Inflammatory macrophage (primary cell): ENCODE results near the gene ASF1B.

ENCODE experiments used
- DNase-seq, 2 donors: peaks; one replicate each; pipeline ENCODE4 v3.0.0-alpha.2; 2020 to 2022

The ASF1B gene

GRCh38 chr19:14081797-14082674 lies 54.4 kb downstream of the ASF1B start:
- peak in 1 of 2 donors; percentile 77 for DNase-seq

- DNase-seq, result peak; percentile 100
Observed at GRCh38 chr19:14080887-14081796, 55.2 kb downstream of the ASF1B start.

GRCh38 chr19:14078411-14078810 lies 58.0 kb downstream of the ASF1B start:
- peak; percentile 93 to 95 for DNase-seq

GRCh38 chr19:14073925-14074838 lies 62.2 kb downstream of the ASF1B start:
- no peak for DNase-seq

- peak; percentile 62 to 84 for DNase-seq
Observed at GRCh38 chr19:14073261-14073924, 63.0 kb downstream of the ASF1B start.

- peak in 1 of 2 donors; percentile 32 for DNase-seq
Observed at GRCh38 chr19:14072535-14073260, 63.7 kb downstream of the ASF1B start, which contains the start of gene MISP3. Gene MISP3 (plus strand): TSS chr19:14072786. CDS start chr19:14073310, 524 bp downstream.

GRCh38 chr19:14070268-14071050 lies 65.9 kb downstream of the ASF1B start:
- DNase-seq, result no peak
